ENCODE data around the gene C20orf204. TPM values are rescaled to one million over a fixed set of nuclear protein-coding genes. Genes with fewer than 3 reads are reported as not detected.
A peak's percentile ranks its signal among the peaks of the same experiment; 100 is the strongest.

The C20orf204 gene
- total and polyA plus RNA-seq, 9 of the 15 experiments (the other 6 are each of a cell fraction or from before 2014, with no cell fraction given): 0.11 to 1.1 (median 0.36) TPM; not detected in 2

DNA sequence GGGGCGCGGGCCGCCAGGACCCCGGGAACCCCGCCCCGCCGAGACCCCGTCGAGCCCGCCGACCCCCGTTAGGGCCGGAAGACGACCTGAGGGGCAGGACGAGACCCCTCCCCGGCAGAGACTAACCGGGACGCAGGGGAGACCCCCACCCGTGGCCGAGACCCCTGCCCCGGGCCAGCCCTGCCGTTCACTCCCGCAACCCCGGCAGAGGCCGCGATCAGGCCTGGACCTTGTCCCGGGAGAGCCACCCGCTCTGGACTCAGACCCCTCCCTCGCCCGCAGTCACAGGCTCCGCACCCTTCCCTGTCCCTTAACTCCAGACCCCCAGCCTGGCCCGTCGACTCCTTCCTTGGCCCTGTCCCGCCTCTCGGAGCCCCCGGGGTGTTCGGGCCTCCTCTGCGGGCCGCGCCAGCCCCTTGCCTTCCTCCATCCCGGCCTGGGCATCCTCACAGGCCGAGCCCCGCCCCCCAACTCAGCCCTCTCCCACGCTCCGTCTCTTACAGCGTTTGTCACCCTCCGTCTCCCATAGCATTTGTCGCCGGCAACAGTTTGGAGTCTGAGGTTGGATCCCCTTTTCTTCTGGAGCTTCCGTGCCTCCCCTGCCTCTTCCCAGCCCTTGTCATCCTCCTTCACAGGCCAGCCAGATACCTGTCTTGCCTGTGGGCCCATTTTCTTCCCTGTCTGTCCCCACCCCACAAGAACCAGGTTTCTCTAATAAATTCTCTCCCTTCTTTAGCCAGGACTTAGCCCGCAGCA is 27.6 kb downstream of the C20orf204 start (continued):
- no peak for TF ChIP-seq FOXO4 (CRISPR knock-in tag; IDR thresholded peaks at IDR 0.05)
- TF ChIP-seq, protein P1, sequence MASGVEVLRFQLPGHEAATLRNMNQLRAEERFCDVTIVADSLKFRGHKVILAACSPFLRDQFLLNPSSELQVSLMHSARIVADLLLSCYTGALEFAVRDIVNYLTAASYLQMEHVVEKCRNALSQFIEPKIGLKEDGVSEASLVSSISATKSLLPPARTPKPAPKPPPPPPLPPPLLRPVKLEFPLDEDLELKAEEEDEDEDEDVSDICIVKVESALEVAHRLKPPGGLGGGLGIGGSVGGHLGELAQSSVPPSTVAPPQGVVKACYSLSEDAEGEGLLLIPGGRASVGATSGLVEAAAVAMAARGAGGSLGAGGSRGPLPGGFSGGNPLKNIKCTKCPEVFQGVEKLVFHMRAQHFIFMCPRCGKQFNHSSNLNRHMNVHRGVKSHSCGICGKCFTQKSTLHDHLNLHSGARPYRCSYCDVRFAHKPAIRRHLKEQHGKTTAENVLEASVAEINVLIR (CRISPR knock-in tag; IDR thresholded peaks at IDR 0.05): no peak
- TF ChIP-seq, protein P2, sequence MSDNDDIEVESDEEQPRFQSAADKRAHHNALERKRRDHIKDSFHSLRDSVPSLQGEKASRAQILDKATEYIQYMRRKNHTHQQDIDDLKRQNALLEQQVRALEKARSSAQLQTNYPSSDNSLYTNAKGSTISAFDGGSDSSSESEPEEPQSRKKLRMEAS (CRISPR knock-in tag; IDR thresholded peaks at IDR 0.05): no peak
- TF ChIP-seq, protein P3, sequence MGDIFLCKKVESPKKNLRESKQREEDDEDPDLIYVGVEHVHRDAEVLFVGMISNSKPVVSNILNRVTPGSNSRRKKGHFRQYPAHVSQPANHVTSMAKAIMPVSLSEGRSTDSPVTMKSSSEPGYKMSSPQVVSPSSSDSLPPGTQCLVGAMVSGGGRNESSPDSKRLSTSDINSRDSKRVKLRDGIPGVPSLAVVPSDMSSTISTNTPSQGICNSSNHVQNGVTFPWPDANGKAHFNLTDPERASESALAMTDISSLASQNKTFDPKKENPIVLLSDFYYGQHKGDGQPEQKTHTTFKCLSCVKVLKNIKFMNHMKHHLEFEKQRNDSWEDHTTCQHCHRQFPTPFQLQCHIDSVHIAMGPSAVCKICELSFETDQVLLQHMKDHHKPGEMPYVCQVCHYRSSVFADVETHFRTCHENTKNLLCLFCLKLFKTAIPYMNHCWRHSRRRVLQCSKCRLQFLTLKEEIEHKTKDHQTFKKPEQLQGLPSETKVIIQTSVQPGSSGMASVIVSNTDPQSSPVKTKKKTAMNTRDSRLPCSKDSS (IDR thresholded peaks at IDR 0.05; ENCODE audit: low read depth, partially characterized antibody): no peak
- TF ChIP-seq TFAP4 (CRISPR knock-in tag; IDR thresholded peaks at IDR 0.05; ENCODE audit: borderline replicate concordance): peak; percentile 26; the same call in 1 of the 2 replicates
- no peak for TF ChIP-seq HEY1 (CRISPR knock-in tag; IDR thresholded peaks at IDR 0.05; ENCODE audit: borderline replicate concordance)
- TF ChIP-seq MTA3 (IDR thresholded peaks at IDR 0.05; ENCODE audit: borderline replicate concordance): no peak
- no peak for TF ChIP-seq ZNF407 (IDR thresholded peaks at IDR 0.05; ENCODE audit: low read depth)
- no peak for TF ChIP-seq JUN (IDR thresholded peaks at IDR 0.05; ENCODE audit: borderline replicate concordance, low read depth, low read length)
- TF ChIP-seq JUN (CRISPR knock-in tag; IDR thresholded peaks at IDR 0.05; ENCODE audit: borderline replicate concordance): 0 out of 2 replicates have a peak, but pooled peaks have one; percentile 41
